Measurements from ENCODE around the gene FRMD4A. TPM values are rescaled to one million over a fixed set of nuclear protein-coding genes. Genes with fewer than 3 reads are reported as not detected.

Gene FRMD4A
- total RNA-seq, 1 experiment from 2014 or later, result 19.6 TPM

GRCh38 chr10:13961097-13961496 is 369.6 kb downstream of the FRMD4A start:
- H2AK5ac ChIP-seq (ENCODE audit: insufficient read length, low read length), result no peak overlapping the region
- H2BK20ac ChIP-seq (ENCODE audit: low read depth, low read length, poor library complexity, severe bottlenecking), result no peak overlapping the region
- H3K23me2 ChIP-seq (ENCODE audit: insufficient read length, low read depth, low read length, poor library complexity, severe bottlenecking), result no peaks in the 10 kb centered on the region
- H4K8ac ChIP-seq (replicated peaks; ENCODE audit: insufficient read length, low read depth, low read length), result no peak overlapping the region
- TF ChIP-seq CTCF (conservative IDR thresholded peaks at IDR 0.05), result no peak
- H3T11ph ChIP-seq (ENCODE audit: low read length), result no peak overlapping the region
- no peak overlapping the region for H2BK15ac ChIP-seq (ENCODE audit: low read depth, low read length)
- no peak for DNase-seq
- Mint-ChIP-seq H3K27ac (no peak overlapping the region), H3K9me3 (no peaks in the 10 kb centered on the region), H3K27me3 (ENCODE audit: low read depth) (no peaks in the 10 kb centered on the region), H3K36me3 (ENCODE audit: insufficient read depth in 1 of 3, low read depth in 3 of 3) (no peaks in the 10 kb centered on the region), H3K4me3 (no peak overlapping the region), H3K4me1 (peaks cover 17 to 41% of the 10 kb centered on the region in 2 experiments)
- H3K4me2 ChIP-seq (ENCODE audit: insufficient read depth, insufficient read length, low read length), result no peak overlapping the region
- no peak overlapping the region for H4K91ac ChIP-seq (ENCODE audit: insufficient read length, low read depth, low read length)
- no peak overlapping the region for H3K56ac ChIP-seq (ENCODE audit: insufficient read length, low read depth, low read length)
- H3K18ac ChIP-seq (ENCODE audit: insufficient read length, low read depth, low read length), result no peak overlapping the region
- H3K4me1 ChIP-seq (ENCODE audit: insufficient read depth, low read length), result peaks cover 4% of the 10 kb centered on the region; the same call in 1 of the 2 replicates
- no peaks in the 10 kb centered on the region for H3K79me2 ChIP-seq (ENCODE audit: insufficient read depth, low read length)
- H4K20me1 ChIP-seq (ENCODE audit: control insufficient read depth, insufficient read depth, insufficient read length), result no peaks in the 10 kb centered on the region
- H3K27me3 ChIP-seq (ENCODE audit: insufficient read depth, low read length), result no peaks in the 10 kb centered on the region
- no peaks in the 10 kb centered on the region for H3K9me3 ChIP-seq (ENCODE audit: control insufficient read depth, low read depth, low read length)
- no peak overlapping the region for H2BK12ac ChIP-seq (ENCODE audit: insufficient read length, low read depth, low read length)
- H2AFZ ChIP-seq (ENCODE audit: low read length), result no peak overlapping the region
- no peak overlapping the region for H3K14ac ChIP-seq (ENCODE audit: insufficient read depth, low read length)
- no peak overlapping the region for H3K27ac ChIP-seq (ENCODE audit: insufficient read length, low read depth, low read length)
- no peaks in the 10 kb centered on the region for H3K79me1 ChIP-seq (ENCODE audit: insufficient read depth, low read depth, low read length, poor library complexity, severe bottlenecking)
- no peak overlapping the region for H3K4ac ChIP-seq (ENCODE audit: low read depth, low read length)
- no CpG with 5 or more reads among the region's 5 CpGs for WGBS (ENCODE audit: extremely low coverage, insufficient read length, low lambda C conversion rate)
- no peak overlapping the region for H2BK120ac ChIP-seq (ENCODE audit: low read depth, low read length, poor library complexity, severe bottlenecking)
- H4K5ac ChIP-seq (ENCODE audit: insufficient read length, low read depth, low read length), result no peak overlapping the region
- no peak overlapping the region for H2BK5ac ChIP-seq (ENCODE audit: insufficient read length, low read length)
- no peak overlapping the region for H3K9ac ChIP-seq (ENCODE audit: extremely low read depth, insufficient read length, low read length)
- H3K23ac ChIP-seq (ENCODE audit: insufficient read length, low read depth, low read length), result no peak overlapping the region

Measured in H9 (cell line).